ENCODE measurements around the gene ZNRD2. TPM values are rescaled to one million over a fixed set of nuclear protein-coding genes. Genes with fewer than 3 reads are reported as not detected.
A peak's percentile ranks its signal among the peaks of the same experiment; 100 is the strongest.

The ZNRD2 gene
- total RNA-seq, 1 experiment from 2014 or later = 31.7 TPM

GRCh38 chr11:65609665-65610064 lies 39.4 kb downstream of the ZNRD2 start:
- Histone ChIP-seq H3K4me2 (ENCODE audit: low read depth, low read length, poor library complexity, severe bottlenecking) (no peak overlapping the region), H3K9me3 (ENCODE audit: low read length) (no peaks in the 10 kb centered on the region), H3K9me2 (replicated peaks; ENCODE audit: insufficient read depth, low read length) (no peaks in the 10 kb centered on the region), H3K9ac (ENCODE audit: low read length) (no peak overlapping the region), H2AFZ (ENCODE audit: low read length) (no peak overlapping the region), H3K4me1 (ENCODE audit: low read length) (peaks cover 24% of the 10 kb centered on the region), H4K20me1 (ENCODE audit: insufficient read depth, low read depth, low read length) (no peaks in the 10 kb centered on the region), H3K27me3 (ENCODE audit: low read length) (no peaks in the 10 kb centered on the region), H3K36me3 (ENCODE audit: insufficient read depth, low read length) (peaks cover 15% of the 10 kb centered on the region), H3K4me3 (ENCODE audit: low read length) (no peak overlapping the region), H3K27ac (ENCODE audit: low read length) (no peak overlapping the region), H3K79me2 (ENCODE audit: low read length) (peaks cover 33% of the 10 kb centered on the region)
- no peak for DNase-seq

- Histone ChIP-seq H3K9ac (ENCODE audit: low read length) (peak overlapping the region; percentile 16; the same call in 1 of the 2 replicates), H3K36me3 (ENCODE audit: insufficient read depth, low read length) (peaks cover 13% of the 10 kb centered on the region), H3K4me2 (ENCODE audit: low read depth, low read length, poor library complexity, severe bottlenecking) (no peak overlapping the region)
Measured at GRCh38 chr11:65610404-65610803, 40.1 kb downstream of the ZNRD2 start.

DNA sequence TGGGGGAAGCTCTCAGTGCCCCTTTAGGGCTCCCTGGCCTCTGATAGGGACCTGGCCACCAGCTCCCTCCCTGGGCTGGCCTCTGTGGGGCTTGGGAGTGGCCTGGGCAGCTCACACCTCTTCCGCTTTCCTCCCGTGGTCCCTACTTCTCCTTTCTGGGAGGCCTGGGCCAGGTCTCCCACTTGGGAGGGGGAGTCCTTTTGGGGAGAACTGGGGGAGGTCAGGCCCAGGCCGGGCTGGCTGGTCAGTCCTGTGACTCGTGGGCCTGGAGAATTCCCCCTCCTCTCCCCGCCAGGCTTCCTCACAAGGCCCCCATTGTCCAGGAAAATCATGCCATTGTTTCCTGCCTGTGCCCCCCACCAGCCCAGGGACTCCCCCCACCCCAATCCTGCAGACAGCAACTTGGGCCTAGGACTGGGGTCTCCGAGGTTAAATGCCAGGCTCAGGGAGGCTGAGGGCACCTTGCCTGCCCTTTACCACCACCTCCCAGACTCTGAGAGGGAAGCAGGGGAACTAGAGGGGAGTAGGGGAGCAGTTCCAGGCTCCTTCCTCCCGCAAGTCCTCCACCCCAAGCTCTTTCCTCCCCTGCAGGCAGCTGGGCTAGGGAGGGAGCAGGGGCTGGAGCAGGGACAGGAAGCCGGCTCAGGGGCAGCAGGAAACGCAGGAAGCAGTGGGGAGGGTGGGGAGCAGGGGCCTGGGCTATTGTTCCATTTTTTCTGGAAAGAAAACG lies 40.9 kb downstream of the ZNRD2 start:
- peaks cover 8% of the 10 kb centered on the region; the same call in 1 of the 2 replicates for H3K36me3 ChIP-seq (ENCODE audit: insufficient read depth, low read length)
- peak overlapping the region; percentile 86 for H3K4me2 ChIP-seq (ENCODE audit: low read depth, low read length, poor library complexity, severe bottlenecking)
- H3K9me3 ChIP-seq (ENCODE audit: low read length) = no peaks in the 10 kb centered on the region
- H3K4me1 ChIP-seq (ENCODE audit: low read length) = peaks cover 24% of the 10 kb centered on the region
- peak overlapping the region; percentile 80 for H3K9ac ChIP-seq (ENCODE audit: low read length)
- no peaks in the 10 kb centered on the region for H3K27me3 ChIP-seq (ENCODE audit: low read length)
- H2AFZ ChIP-seq (ENCODE audit: low read length) = no peak overlapping the region
- peaks cover under 1% of the 10 kb centered on the region; the same call in 1 of the 2 replicates for H4K20me1 ChIP-seq (ENCODE audit: insufficient read depth, low read depth, low read length)
- H3K4me3 ChIP-seq (ENCODE audit: low read length) = no peak overlapping the region
- no peak for DNase-seq
- H3K79me2 ChIP-seq (ENCODE audit: low read length) = peaks cover 39% of the 10 kb centered on the region
- H3K27ac ChIP-seq (ENCODE audit: low read length) = no peak overlapping the region
- no peaks in the 10 kb centered on the region for H3K9me2 ChIP-seq (replicated peaks; ENCODE audit: insufficient read depth, low read length)

More at GRCh38 chr11:65610404-65610803, 40.1 kb downstream of the ZNRD2 start:
- no peak for DNase-seq
- Histone ChIP-seq H3K27me3 (ENCODE audit: low read length) (no peaks in the 10 kb centered on the region), H3K4me1 (ENCODE audit: low read length) (peaks cover 24% of the 10 kb centered on the region), H4K20me1 (ENCODE audit: insufficient read depth, low read depth, low read length) (no peaks in the 10 kb centered on the region), H2AFZ (ENCODE audit: low read length) (no peak overlapping the region), H3K27ac (ENCODE audit: low read length) (no peak overlapping the region), H3K9me2 (replicated peaks; ENCODE audit: insufficient read depth, low read length) (no peaks in the 10 kb centered on the region), H3K79me2 (ENCODE audit: low read length) (peaks cover 33% of the 10 kb centered on the region), H3K9me3 (ENCODE audit: low read length) (no peaks in the 10 kb centered on the region), H3K4me3 (ENCODE audit: low read length) (no peak overlapping the region)

GRCh38 chr11:65611758-65612603 lies 41.7 kb downstream of the ZNRD2 start:
- no peak overlapping the region for H2AFZ ChIP-seq (ENCODE audit: low read length)
- peaks cover 29% of the 10 kb centered on the region for H3K4me1 ChIP-seq (ENCODE audit: low read length)
- H3K4me2 ChIP-seq (ENCODE audit: low read depth, low read length, poor library complexity, severe bottlenecking) = peak overlapping the region; percentile 86
- no peak overlapping the region for H3K27ac ChIP-seq (ENCODE audit: low read length)
- peak overlapping the region; percentile 80 for H3K9ac ChIP-seq (ENCODE audit: low read length)
- no peaks in the 10 kb centered on the region for H3K9me3 ChIP-seq (ENCODE audit: low read length)
- H3K79me2 ChIP-seq (ENCODE audit: low read length) = peaks cover 46% of the 10 kb centered on the region
- peaks cover 3% of the 10 kb centered on the region; the same call in 1 of the 2 replicates for H3K36me3 ChIP-seq (ENCODE audit: insufficient read depth, low read length)
- peaks cover 8% of the 10 kb centered on the region; the same call in 1 of the 2 replicates for H4K20me1 ChIP-seq (ENCODE audit: insufficient read depth, low read depth, low read length)
- no peaks in the 10 kb centered on the region for H3K27me3 ChIP-seq (ENCODE audit: low read length)
- peak overlapping the region; percentile 92; the same call in 1 of the 2 replicates for H3K4me3 ChIP-seq (ENCODE audit: low read length)
- H3K9me2 ChIP-seq (replicated peaks; ENCODE audit: insufficient read depth, low read length) = no peaks in the 10 kb centered on the region
- DNase-seq = no peak

DNA sequence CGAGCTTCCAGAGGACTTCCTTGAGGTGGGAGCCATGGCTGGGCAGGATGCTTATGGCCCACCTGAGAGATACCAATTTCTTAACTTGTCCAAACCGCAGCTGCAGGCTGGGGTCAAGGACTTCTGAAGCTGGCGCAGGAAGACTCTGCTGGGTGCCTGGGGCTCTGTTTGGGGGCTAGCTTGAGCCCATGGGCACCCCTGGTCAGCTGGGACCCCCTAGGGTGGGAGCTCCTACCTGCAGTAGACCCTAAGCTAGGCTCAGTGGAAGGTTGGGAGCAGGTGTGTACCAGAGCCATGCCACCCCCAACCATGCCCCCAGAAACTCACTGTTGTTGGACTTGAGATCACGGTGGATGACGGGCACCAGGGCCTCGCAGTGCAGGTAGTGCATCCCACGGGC lies 42.4 kb downstream of the ZNRD2 start:
- Histone ChIP-seq H2AFZ (ENCODE audit: low read length) (no peak overlapping the region), H3K4me3 (ENCODE audit: low read length) (peak overlapping the region; percentile 92), H3K9me2 (replicated peaks; ENCODE audit: insufficient read depth, low read length) (no peaks in the 10 kb centered on the region), H3K36me3 (ENCODE audit: insufficient read depth, low read length) (0 out of 2 replicates have a peak, but pooled peaks cover 3% of the 10 kb centered on the region), H3K9me3 (ENCODE audit: low read length) (no peaks in the 10 kb centered on the region), H4K20me1 (ENCODE audit: insufficient read depth, low read depth, low read length) (peaks cover 16% of the 10 kb centered on the region), H3K27ac (ENCODE audit: low read length) (no peak overlapping the region), H3K4me1 (ENCODE audit: low read length) (peaks cover 36% of the 10 kb centered on the region), H3K27me3 (ENCODE audit: low read length) (no peaks in the 10 kb centered on the region), H3K4me2 (ENCODE audit: low read depth, low read length, poor library complexity, severe bottlenecking) (peak overlapping the region; percentile 86), H3K79me2 (ENCODE audit: low read length) (peaks cover 54% of the 10 kb centered on the region), H3K9ac (ENCODE audit: low read length) (peak overlapping the region; percentile 80)
- no peak for DNase-seq

- Histone ChIP-seq H3K4me3 (ENCODE audit: low read length) (peak overlapping the region; percentile 92), H3K27ac (ENCODE audit: low read length) (peak overlapping the region; percentile 82), H3K36me3 (ENCODE audit: insufficient read depth, low read length) (0 out of 2 replicates have a peak, but pooled peaks cover 3% of the 10 kb centered on the region), H3K4me2 (ENCODE audit: low read depth, low read length, poor library complexity, severe bottlenecking) (peak overlapping the region; percentile 86), H3K27me3 (ENCODE audit: low read length) (no peaks in the 10 kb centered on the region), H3K4me1 (ENCODE audit: low read length) (peaks cover 36% of the 10 kb centered on the region), H3K79me2 (ENCODE audit: low read length) (peaks cover 60% of the 10 kb centered on the region), H3K9me2 (replicated peaks; ENCODE audit: insufficient read depth, low read length) (no peaks in the 10 kb centered on the region), H3K9me3 (ENCODE audit: low read length) (no peaks in the 10 kb centered on the region), H3K9ac (ENCODE audit: low read length) (peak overlapping the region; percentile 80), H2AFZ (ENCODE audit: low read length) (no peak overlapping the region), H4K20me1 (ENCODE audit: insufficient read depth, low read depth, low read length) (peaks cover 21% of the 10 kb centered on the region)
- peak; percentile 57 for DNase-seq
Measured at GRCh38 chr11:65613091-65613928, 43.0 kb downstream of the ZNRD2 start.

GRCh38 chr11:65615229-65615949 lies 45.1 kb downstream of the ZNRD2 start, which contains the start of gene PCNX3:
TSS of gene PCNX3 (plus strand) at chr11:65615776. CDS start at chr11:65616312, 536 bp downstream.
- peak within 1 kb of the TSS; percentile 90 for H3K9ac ChIP-seq (ENCODE audit: low read length)
- peak within 1 kb of the TSS; percentile 92 for H3K4me3 ChIP-seq (ENCODE audit: low read length)
- H3K79me2 ChIP-seq (ENCODE audit: low read length) = peaks cover 61% of the 10 kb centered on the region
- H2AFZ ChIP-seq (ENCODE audit: low read length) = no peak within 1 kb of the TSS
- H3K9me2 ChIP-seq (replicated peaks; ENCODE audit: insufficient read depth, low read length) = no peaks in the 10 kb centered on the region
- peaks cover 36% of the 10 kb centered on the region for H3K4me1 ChIP-seq (ENCODE audit: low read length)
- H3K9me3 ChIP-seq (ENCODE audit: low read length) = no peaks in the 10 kb centered on the region
- peak within 1 kb of the TSS; percentile 98 for H3K4me2 ChIP-seq (ENCODE audit: low read depth, low read length, poor library complexity, severe bottlenecking)
- H3K27me3 ChIP-seq (ENCODE audit: low read length) = no peaks in the 10 kb centered on the region
- DNase-seq = peak; percentile 100
- peaks cover 29% of the 10 kb centered on the region for H4K20me1 ChIP-seq (ENCODE audit: insufficient read depth, low read depth, low read length)
- 0 out of 2 replicates have a peak, but pooled peaks cover 3% of the 10 kb centered on the region for H3K36me3 ChIP-seq (ENCODE audit: insufficient read depth, low read length)
- H3K27ac ChIP-seq (ENCODE audit: low read length) = peak within 1 kb of the TSS; percentile 83

Data from Karpas-422 (cell line).